NCI-H446 (cell line): Measurements from ENCODE around the gene AKNAD1.
A peak's percentile ranks its signal among the peaks of the same experiment; 100 is the strongest.

Experiments used
- DNase-seq, 2 experiments: peaks; one replicate each; lab custom pipeline; 2025; lab: John Stamatoyannopoulos, UW

AKNAD1 gene

DNA sequence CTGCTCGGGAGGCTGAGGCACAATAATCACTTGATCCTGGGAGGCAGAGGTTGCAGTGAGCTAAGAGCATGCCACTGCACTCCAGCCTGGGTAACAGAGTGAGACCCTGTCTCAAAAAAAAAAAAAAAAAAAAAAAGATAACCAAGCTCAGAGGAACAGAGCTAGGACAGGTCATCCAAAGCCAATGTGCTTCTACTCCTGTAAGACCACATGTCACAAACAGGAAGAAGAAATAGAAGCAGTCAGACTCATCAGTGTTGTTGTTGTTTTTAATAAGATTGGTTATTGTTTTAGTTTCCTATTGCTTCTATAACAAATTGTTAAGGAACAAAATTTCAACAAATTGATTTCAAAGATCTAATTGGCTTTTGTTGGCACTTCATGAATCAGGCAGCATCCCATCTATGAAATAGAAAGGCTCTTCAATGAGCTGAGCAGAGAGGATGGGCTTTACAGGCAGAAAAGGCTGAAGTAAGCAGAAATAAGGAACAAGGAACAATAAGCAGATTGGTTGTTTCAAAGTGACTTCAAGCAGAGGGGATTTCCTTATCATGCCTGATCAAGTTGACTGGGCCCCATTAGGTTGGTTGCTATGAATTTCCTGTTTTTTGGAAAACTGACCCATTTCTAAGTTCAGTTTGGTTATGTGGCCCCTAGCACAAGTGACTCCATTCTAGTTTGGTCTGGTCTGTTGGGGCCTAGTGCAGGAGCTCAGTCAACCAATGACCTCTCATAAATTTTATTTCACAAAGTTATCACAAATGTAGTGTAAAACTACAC lies 6.0 kb upstream of the AKNAD1 start:
- DNase-seq: no peak

DNA sequence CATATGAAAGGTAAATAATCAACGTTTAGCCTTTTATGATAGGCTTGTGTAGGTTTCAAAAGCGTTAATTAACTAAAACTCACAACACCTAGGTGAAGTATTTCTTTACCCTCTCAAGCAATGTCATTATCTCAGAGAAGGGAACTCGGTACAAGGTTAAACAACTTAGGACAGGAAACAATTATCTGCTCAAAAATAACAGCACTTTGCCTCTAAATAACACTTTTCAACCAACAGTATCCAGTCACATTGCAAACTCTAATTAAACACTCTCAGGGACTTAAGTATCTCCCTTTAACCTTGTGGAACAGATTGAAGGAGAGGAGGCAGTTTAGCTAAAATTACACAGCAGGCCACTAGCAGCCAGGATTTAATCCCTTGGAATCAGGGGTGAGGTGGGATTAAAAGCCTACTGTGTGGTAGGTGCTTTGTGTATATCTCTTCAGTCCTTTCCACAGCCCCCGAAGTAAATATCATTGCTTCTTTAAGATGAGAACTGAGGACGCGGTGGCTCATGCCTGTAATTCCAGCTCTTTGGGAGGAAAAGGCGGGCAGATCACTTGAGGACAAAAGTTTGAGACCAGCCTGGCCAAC lies 5.2 kb upstream of the AKNAD1 start:
- DNase-seq: no peak

- no peak for DNase-seq
These were observed 4.7 kb upstream of the AKNAD1 start for GRCh38 chr1:108861566-108861965.

DNA sequence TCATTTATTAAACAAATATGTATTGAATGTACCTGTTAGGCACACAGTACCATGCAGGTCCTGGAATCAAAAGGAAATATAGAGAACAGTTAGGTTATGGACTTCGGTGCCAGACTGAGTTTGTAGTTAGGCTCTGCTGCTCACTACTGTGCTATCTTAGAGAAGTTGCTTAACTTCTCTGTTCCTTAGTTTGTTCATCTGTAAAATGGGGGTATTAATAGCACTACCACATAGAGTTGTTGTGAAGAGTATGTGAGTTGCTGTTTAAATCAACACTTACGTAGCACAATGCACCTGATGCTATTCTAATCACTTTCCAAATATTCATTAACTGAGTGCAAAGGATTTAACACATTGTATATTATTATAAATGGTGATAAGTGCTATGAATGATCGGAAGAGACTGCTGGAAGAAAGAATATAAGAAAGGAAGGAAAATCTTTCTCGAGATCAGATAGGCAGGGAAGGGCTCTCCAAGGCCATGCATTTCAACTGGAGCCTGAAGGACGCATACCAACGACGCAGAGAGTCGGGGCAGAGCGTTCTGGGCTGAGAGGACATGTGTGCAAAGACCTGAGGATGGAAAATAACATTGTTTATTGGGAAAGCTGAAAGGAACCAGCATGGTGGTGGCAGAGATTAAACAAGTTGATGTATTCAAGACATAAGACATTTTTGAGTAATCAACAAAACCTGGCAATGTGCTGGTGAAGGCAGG lies 3.5 kb upstream of the AKNAD1 start:
- DNase-seq: no peak

DNA sequence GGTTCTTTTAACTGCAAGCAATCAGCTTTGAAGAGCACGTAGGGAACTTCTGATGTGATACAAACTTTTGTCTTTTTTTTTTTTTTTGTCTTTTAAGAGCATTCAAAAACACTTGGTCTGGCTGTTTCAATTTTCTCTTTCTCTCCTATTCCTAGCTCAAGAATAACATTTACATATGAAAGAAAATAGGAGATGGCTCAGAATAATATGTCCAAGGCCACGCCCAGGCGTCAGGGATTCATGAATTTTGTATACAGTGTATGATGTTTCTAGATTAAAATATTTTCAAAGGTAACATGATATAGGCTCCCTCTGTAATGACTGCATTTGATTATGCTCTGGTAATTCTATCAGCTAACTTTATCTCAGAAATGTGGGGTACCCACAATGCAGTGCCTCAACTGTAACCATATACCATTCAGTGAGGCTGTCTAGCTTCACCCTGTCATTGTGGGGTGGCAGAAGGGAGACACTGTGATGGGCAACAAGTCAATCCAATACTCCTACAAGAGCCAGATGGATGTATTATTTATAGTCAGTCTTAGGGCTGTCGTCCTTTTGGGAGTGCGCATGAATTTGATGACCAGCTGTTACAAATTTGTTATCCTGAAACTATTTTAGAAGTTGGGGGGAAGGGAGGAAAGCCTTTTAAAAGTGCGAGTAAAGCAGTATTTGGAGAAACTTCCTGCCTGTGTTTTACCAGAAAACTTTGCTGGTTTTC lies 1.5 kb upstream of the AKNAD1 start:
- peak; percentile 24 to 78 for DNase-seq

- no peak for DNase-seq
These were observed 2.5 kb downstream of the AKNAD1 start for GRCh38 chr1:108854221-108855019.

- DNase-seq: no peak
These were observed 4.5 kb downstream of the AKNAD1 start for GRCh38 chr1:108852221-108852975.

- DNase-seq: no peak
These were observed 5.3 kb downstream of the AKNAD1 start for GRCh38 chr1:108851567-108851966.

GRCh38 chr1:108850929-108851328 lies 6.0 kb downstream of the AKNAD1 start:
- DNase-seq: no peak

- no peak for DNase-seq
These were observed 8.1 kb downstream of the AKNAD1 start for GRCh38 chr1:108848806-108849205.

DNA sequence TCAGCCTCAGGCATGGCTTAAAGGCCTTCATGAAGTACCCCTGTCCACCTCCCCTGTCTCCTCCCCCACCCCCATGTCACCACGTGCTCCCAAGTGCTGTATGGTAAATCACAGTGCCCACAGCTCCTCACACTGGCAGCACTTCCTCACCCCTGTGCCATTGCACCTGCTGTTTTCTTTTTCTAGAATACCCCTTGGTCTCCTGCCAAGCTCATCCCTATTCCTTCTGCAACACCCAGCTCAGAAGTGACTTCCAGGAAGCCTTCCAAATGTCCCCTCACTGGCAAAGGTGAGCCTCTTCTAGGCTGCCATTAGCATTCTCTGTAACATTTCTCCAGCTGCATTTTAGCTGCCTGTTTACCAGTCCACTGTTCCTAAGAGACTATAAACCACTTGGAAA lies 9.4 kb downstream of the AKNAD1 start:
- DNase-seq: peak; percentile 6 to 66

DNA sequence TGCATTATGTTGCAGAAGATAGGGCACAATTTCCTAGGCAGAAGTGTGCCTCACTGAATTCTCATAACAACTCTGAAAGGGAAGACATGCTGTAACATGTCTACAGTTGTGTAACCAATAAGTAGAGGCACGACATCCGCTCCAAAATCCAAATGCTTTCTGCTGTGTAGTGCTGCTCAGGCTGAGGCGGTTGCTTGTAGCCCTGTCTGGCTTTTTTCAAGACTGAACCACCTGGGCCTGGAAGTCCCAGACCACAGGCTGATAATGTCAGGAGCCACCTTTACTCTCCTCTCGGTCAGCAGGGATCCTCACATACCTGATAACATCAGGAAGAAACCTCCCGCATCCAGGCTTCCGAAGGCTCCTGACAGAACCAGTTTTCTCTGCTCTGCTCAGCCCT lies 10.9 kb downstream of the AKNAD1 start:
- DNase-seq: no peak

DNA sequence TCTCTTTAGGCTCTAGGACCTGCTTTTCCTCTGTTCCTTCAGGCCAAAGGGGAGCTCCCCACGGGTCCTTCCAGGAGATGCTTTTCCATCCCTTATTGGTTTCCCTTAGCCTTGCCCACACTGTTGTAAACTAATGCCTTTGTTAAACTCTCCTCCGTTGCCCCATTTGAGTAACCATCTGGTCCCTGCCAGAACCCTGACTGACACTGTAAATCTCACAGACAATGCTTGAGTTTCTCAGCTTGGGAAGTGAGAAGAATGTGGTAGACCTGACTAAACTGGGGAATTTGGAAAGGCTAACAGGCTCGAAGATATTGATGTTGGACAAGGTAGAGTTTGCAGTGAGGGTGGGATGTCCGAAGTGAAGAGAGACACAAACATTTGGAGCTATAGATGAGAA lies 11.4 kb downstream of the AKNAD1 start:
- no peak for DNase-seq

- DNase-seq: no peak
These were observed 13.3 kb downstream of the AKNAD1 start for GRCh38 chr1:108843390-108844137.

GRCh38 chr1:108842525-108843181 lies 14.2 kb downstream of the AKNAD1 start:
- no peak for DNase-seq

DNA sequence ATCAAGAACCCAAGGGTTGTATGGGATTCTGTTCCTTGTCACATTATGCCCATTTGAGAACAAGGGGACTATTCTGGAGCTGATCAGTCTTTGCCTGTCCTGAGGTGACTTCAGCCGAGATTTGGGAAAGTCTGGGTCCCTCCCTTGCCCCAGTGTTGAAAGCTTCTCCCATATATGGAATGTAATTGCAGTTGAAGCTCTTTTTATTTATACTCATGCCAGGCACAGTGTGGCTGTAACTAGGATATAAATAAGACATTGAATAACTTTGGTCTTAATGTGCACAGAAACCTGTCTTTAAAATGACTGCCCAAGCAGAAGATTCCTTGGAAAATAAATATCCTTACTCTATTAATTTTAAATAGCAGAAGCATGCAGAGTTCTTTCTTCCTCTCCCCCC lies 15.2 kb downstream of the AKNAD1 start:
- no peak for DNase-seq

GRCh38 chr1:108832929-108833328 lies 24.0 kb downstream of the AKNAD1 start:
- no peak for DNase-seq

- no peak for DNase-seq
These were observed 25.7 kb downstream of the AKNAD1 start for GRCh38 chr1:108831225-108831624.

DNA sequence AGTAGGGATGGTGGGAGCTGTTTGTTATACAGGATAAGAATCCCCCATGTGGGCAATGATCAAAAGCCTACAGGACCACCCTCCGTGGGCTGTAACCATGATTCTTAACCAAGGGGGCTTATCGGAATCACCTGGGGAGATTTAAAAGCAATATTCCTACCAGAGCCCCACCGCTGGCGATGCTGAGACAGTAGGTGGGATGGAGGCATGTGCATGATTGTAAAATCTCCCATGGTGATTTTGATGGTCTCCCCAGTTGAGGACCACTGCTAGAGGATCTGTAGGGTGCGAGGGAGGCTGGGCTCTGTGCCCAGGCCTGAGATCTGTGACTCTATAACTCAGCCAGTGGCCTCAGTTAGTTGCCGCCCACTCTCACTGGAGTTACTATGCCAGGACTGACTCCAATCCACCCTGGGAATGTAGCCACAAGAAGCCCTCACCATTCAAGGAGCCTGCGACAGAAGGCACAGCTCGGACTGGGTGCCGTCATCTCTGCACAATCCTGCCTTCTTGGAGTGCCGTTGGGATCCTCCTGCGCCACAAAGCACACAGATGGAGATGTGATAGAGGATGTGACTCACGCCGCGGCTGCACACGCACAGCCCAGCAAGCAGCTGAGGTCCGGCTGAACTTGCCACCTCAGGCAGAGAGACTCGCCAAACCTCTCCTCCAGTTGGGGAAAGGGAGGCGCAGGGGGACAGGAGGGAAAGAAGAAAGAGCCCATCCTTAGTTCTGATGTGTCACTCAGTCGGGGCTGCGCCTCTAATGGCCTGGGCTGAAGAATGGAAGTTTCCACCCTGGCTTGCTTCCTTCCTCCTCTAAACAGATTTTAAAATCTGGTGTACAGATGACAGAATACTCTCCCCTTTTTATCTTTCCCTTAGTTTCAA lies 26.5 kb downstream of the AKNAD1 start:
- peak; percentile 20 to 82 for DNase-seq
